Spleen (tissue), 11 donors: Measurements from ENCODE around the gene ADARB2. TPM values are rescaled to one million over a fixed set of nuclear protein-coding genes. Genes with fewer than 3 reads are reported as not detected.

Experiments
- DNase-seq: peaks from one replicate; pipeline ENCODE4 v3.0.0-alpha.2; 2020
- H3K27ac ChIP-seq, 8 donors: fragments of 200-600 bp; sonication (generic) in 7 of 8; 1 replicate in 4 of 8; 2 replicates in 4 of 8; pipeline versions ENCODE4 v1.5.0 to v1.8.0; 2016 to 2021; ENCODE audit warnings: inconsistent platforms in 4 of 8, mild to moderate bottlenecking in 4 of 8, moderate library complexity in 1 of 8
- H3K27me3 ChIP-seq, 7 donors: fragments of 200-600 bp; sonication (generic) in 6 of 7; replicated peaks in 1 of 7; 1 replicate in 4 of 7; 2 replicates in 3 of 7; pipeline versions ENCODE4 v1.5.0 to v1.8.0; 2016 to 2021; ENCODE audit warnings: inconsistent platforms in 3 of 7, mild to moderate bottlenecking in 1 of 7
- H3K36me3 ChIP-seq, 6 donors: fragments of 200-600 bp; sonication (generic) in 5 of 6; 1 replicate in 4 of 6; 2 replicates in 2 of 6; pipeline versions ENCODE4 v1.5.0 to v1.8.0; 2016 to 2021; ENCODE audit warnings: inconsistent platforms in 2 of 6
- H3K4me1 ChIP-seq, 6 donors: fragments of 200-600 bp; sonication (generic) in 5 of 6; 1 replicate in 3 of 6; 2 replicates in 3 of 6; pipeline versions ENCODE4 v1.5.0 to v1.8.0; 2016 to 2021; ENCODE audit warnings: inconsistent platforms in 3 of 6
- H3K4me3 ChIP-seq, 8 donors: fragments of 200-600 bp; sonication (generic) in 7 of 8; 1 replicate in 4 of 8; 2 replicates in 4 of 8; pipeline versions ENCODE4 v1.5.0 to v1.8.0; 2016 to 2021; ENCODE audit warnings: inconsistent platforms in 4 of 8, mild to moderate bottlenecking in 4 of 8, moderate library complexity in 2 of 8
- H3K9me3 ChIP-seq, 8 donors: fragments of 200-600 bp; sonication (generic) in 7 of 8; 1 replicate in 4 of 8; 2 replicates in 4 of 8; pipeline versions ENCODE4 v1.5.0 to v1.8.0; 2016 to 2021; ENCODE audit warnings: inconsistent platforms in 4 of 8
- CTCF ChIP-seq, 11 experiments: fragments of 200-600 bp in 7 of 11; fragments of 450-650 bp in 4 of 11; sonication (generic) in 4 of 11; IDR thresholded peaks in 8 of 11; conservative IDR thresholded peaks in 3 of 11; 1 replicate in 7 of 11; 2 replicates in 4 of 11; pipeline versions ENCODE4 v1.4.0 to v1.8.0; 2016 to 2021; ENCODE audit warnings: antibody characterized with exemption in 11 of 11, inconsistent platforms in 4 of 11, mild to moderate bottlenecking in 1 of 11
- POLR2A ChIP-seq, 3 donors: fragments of 450-650 bp; IDR thresholded peaks; one replicate each; pipeline ENCODE4 v1.5.1; 2017; ENCODE audit warnings: antibody characterized with exemption in 3 of 3, mild to moderate bottlenecking in 1 of 3
- POLR2AphosphoS5 ChIP-seq, 3 donors: sonication (generic); formaldehyde crosslinking; IDR thresholded peaks; one replicate each; pipeline ENCODE4 v1.5.1; 2017; ENCODE audit warnings: antibody characterized with exemption in 3 of 3
- WGBS, 5 donors: extraction: QIAGEN DNeasy Blood & Tissue Kit in 3 of 5; methylation state at CpG; one replicate each; pipeline versions ENCODE4 v1.1.5 to v1.1.7; 2013 to 2018; 5-methylcytosine and 5-hydroxymethylcytosine counted together
- intact Hi-C: fragments of 100-400 bp; cut with DNase I; formaldehyde crosslinking; loops from one replicate; pipeline ENCODE4 v1.15.0; 2023; ENCODE audit warnings: low total_unique reads
- polyA plus RNA-seq, 3 donors: library from polyadenylated mRNA; stranded (reverse); fragments of 200-250 nt; gene quantifications; one replicate each; pipeline ENCODE4 v1.2.1, GENCODE V29; 2013
- total RNA-seq, 7 donors: library from RNA; depleted of rRNA in 3 of 7; stranded (reverse); fragments of >200 nt in 3 of 7; fragmentation: NEBNext Ultra II Directional in 4 of 7; extraction: Animal tissue kit (Norgen Biotek cat#: 25700) in 4 of 7; gene quantifications; one replicate each; pipeline versions ENCODE4 v1.1.0 to v1.2.1, GENCODE V29; 2016 to 2021
- donor health status: healthy with polysubstance abuse.
- donor health status: DM: no; HTN: no; CAD: no; lungs with moderate emphysema.
- donor health status: DM: no; HTN: no; CAD: no.
- donor health status: Bipolar disorder and iron deficiency.
- donor health status: healthy.
- donor health status: DM: no; HTN: no; CAD: no.
- donor health status: DM: yes; HTN: yes; CAD: no.

The ADARB2 gene
- total and polyA plus RNA-seq, 10 donors, result 0.05 to 8.1 (median 0.96) TPM

- no peak for DNase-seq
- 79 to 90% (median 81%) methylated on average over 7 of the region's 7 CpGs for WGBS, 5 donors
- no peaks in the 10 kb centered on the region for H3K9me3 ChIP-seq
- no peak overlapping the region for H3K4me3 ChIP-seq
- no peaks in the 10 kb centered on the region for H3K36me3 ChIP-seq
- H3K4me1 ChIP-seq, result no peaks in the 10 kb centered on the region
- H3K27me3 ChIP-seq, result peaks cover 0 to 22% (median 0%) of the 10 kb centered on the region in 7 donors
- TF ChIP-seq POLR2A (IDR thresholded peaks at IDR 0.05), result no peak
- TF ChIP-seq CTCF (IDR thresholded peaks at IDR 0.05 in 8 of 11, conservative IDR thresholded peaks at IDR 0.05 in 3 of 11), result no peak
- TF ChIP-seq POLR2AphosphoS5 (IDR thresholded peaks at IDR 0.05), result no peak
- H3K27ac ChIP-seq, result no peak overlapping the region
- intact Hi-C loops, result no loop called here
These were observed 212.8 kb downstream of the ADARB2 start for GRCh38 chr10:1524540-1524939.

GRCh38 chr10:1523221-1523620 lies 214.1 kb downstream of the ADARB2 start:
- Histone ChIP-seq H3K27ac (no peak overlapping the region), H3K36me3 (no peaks in the 10 kb centered on the region), H3K4me3 (no peak overlapping the region), H3K9me3 (no peaks in the 10 kb centered on the region), H3K27me3 (peaks cover 0 to 13% (median 0%) of the 10 kb centered on the region in 7 donors), H3K4me1 (no peaks in the 10 kb centered on the region)
- TF ChIP-seq CTCF (IDR thresholded peaks at IDR 0.05 in 8 of 11, conservative IDR thresholded peaks at IDR 0.05 in 3 of 11), result no peak
- TF ChIP-seq POLR2AphosphoS5 (IDR thresholded peaks at IDR 0.05), result no peak
- no peak for TF ChIP-seq POLR2A (IDR thresholded peaks at IDR 0.05)
- no peak for DNase-seq
- WGBS, 5 donors, result 55 to 75% (median 57%) methylated on average over 8 of the region's 8 CpGs
- intact Hi-C loops, result no loop called here

DNA sequence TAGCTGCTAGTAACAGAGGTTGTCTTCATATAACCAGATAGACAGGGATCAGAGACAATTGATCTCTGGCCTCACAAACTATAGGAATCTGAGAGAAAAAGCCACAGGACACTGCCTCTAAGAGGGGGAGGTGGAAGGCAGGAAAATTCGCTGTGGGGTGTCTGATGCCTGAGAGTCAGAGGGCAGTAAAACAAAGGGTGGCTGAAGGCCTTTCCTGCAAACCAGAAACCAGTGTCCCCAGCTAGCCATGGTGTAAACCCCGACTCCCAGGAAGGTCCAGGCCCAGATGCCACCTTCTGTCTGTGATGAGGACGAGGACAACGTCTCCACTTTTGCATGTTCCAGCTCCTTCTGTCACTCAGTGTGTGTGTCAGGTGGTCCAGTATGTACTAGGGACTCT lies 215.1 kb downstream of the ADARB2 start:
- TF ChIP-seq POLR2A (IDR thresholded peaks at IDR 0.05), result no peak
- no peak for TF ChIP-seq CTCF (IDR thresholded peaks at IDR 0.05 in 8 of 11, conservative IDR thresholded peaks at IDR 0.05 in 3 of 11)
- TF ChIP-seq POLR2AphosphoS5 (IDR thresholded peaks at IDR 0.05), result no peak
- Histone ChIP-seq H3K27me3 (peaks cover 0 to 13% (median 0%) of the 10 kb centered on the region in 7 donors), H3K36me3 (no peaks in the 10 kb centered on the region), H3K4me3 (no peak overlapping the region), H3K9me3 (no peaks in the 10 kb centered on the region), H3K27ac (no peak overlapping the region), H3K4me1 (no peaks in the 10 kb centered on the region)
- no peak for DNase-seq
- 56 to 67% (median 60%) methylated on average over 4 of the region's 4 CpGs for WGBS, 5 donors
- intact Hi-C loops, result no loop called here

- H3K9me3 ChIP-seq, result no peaks in the 10 kb centered on the region
- H3K4me1 ChIP-seq, result no peaks in the 10 kb centered on the region
- peaks cover 0 to 12% (median 0%) of the 10 kb centered on the region in 7 donors for H3K27me3 ChIP-seq
- DNase-seq, result no peak
- TF ChIP-seq CTCF (IDR thresholded peaks at IDR 0.05 in 8 of 11, conservative IDR thresholded peaks at IDR 0.05 in 3 of 11) (no peak), POLR2AphosphoS5 (IDR thresholded peaks at IDR 0.05) (no peak), POLR2A (IDR thresholded peaks at IDR 0.05) (no peak)
- intact Hi-C loops, result no loop called here
- H3K27ac ChIP-seq, result no peak overlapping the region
- no peaks in the 10 kb centered on the region for H3K36me3 ChIP-seq
- 85 to 93% (median 88%) methylated on average over 6 of the region's 6 CpGs for WGBS, 5 donors
- H3K4me3 ChIP-seq, result no peak overlapping the region
These were observed 215.6 kb downstream of the ADARB2 start for GRCh38 chr10:1521741-1522140.
